ENCODE results near the gene GRAMD1B.
A peak's percentile ranks its signal among the peaks of the same experiment; 100 is the strongest.

The GRAMD1B gene

GRCh38 chr11:123429913-123430720 is at the start of gene GRAMD1B:
GRAMD1B (plus strand) TSS chr11:123430269; CDS start chr11:123430793, 524 bp downstream.
- peak; percentile 65 to 69 for DNase-seq

GRCh38 chr11:123381149-123381548 is 48.9 kb upstream of the GRAMD1B start:
- no peak for DNase-seq

GRCh38 chr11:123381817-123382554 is 48.1 kb upstream of the GRAMD1B start:
- DNase-seq, result no peak

- no peak for DNase-seq
These were observed 47.5 kb upstream of the GRAMD1B start for GRCh38 chr11:123382555-123383074.

GRCh38 chr11:123384116-123384515 is 46.0 kb upstream of the GRAMD1B start:
- no peak for DNase-seq

- DNase-seq, result no peak
These were observed 43.1 kb upstream of the GRAMD1B start for GRCh38 chr11:123386796-123387510.

- no peak for DNase-seq
These were observed 41.4 kb upstream of the GRAMD1B start for GRCh38 chr11:123388640-123389039.

- DNase-seq, result no peak
These were observed 39.9 kb upstream of the GRAMD1B start for GRCh38 chr11:123390146-123390545.

- DNase-seq, result no peak
These were observed 38.3 kb upstream of the GRAMD1B start for GRCh38 chr11:123391646-123392348.

GRCh38 chr11:123392431-123392830 is 37.6 kb upstream of the GRAMD1B start:
- no peak for DNase-seq

- no peak for DNase-seq
These were observed 37.2 kb upstream of the GRAMD1B start for GRCh38 chr11:123392844-123393243.

- DNase-seq, result no peak
These were observed 36.6 kb upstream of the GRAMD1B start for GRCh38 chr11:123393312-123393927.

- no peak for DNase-seq
These were observed 25.4 kb upstream of the GRAMD1B start for GRCh38 chr11:123404676-123405075.

- DNase-seq, result no peak
These were observed 24.9 kb upstream of the GRAMD1B start for GRCh38 chr11:123405123-123405592.

- no peak for DNase-seq
These were observed 23.5 kb upstream of the GRAMD1B start for GRCh38 chr11:123406441-123407129.

GRCh38 chr11:123407130-123407995 is 22.7 kb upstream of the GRAMD1B start:
- peak; percentile 58 to 60 for DNase-seq

GRCh38 chr11:123407996-123408597 is 22.0 kb upstream of the GRAMD1B start:
- no peak for DNase-seq

GRCh38 chr11:123408619-123409455 is 21.2 kb upstream of the GRAMD1B start:
- no peak for DNase-seq

All from activated CD4-positive, alpha-beta T cell treated with anti-CD3 and anti-CD28 coated beads, Interleukin-2, amount 50 U/mL, for 4 hours (primary cell).